MM.1S (cell line): ENCODE data around the gene TJP1.
"Not testable (repeated sequence)": the region's sequence is repeated elsewhere in the genome, so short reads cannot be mapped to it uniquely, and the experiment has no call there.

ENCODE experiments used
- DNase-seq: peaks from one replicate; pipeline ENCODE4 v3.0.0-alpha.2; 2015
- H2AFZ ChIP-seq: fragments of 300-600 bp; sonication (generic); 2 replicates; pipeline ENCODE4 v1.6.0; 2016; ENCODE audit warnings: antibody characterized with exemption, low read length
- H3F3A ChIP-seq: fragments of 300-600 bp; sonication (generic); 2 replicates; pipeline ENCODE4 v1.6.1; 2016; ENCODE audit warnings: mild to moderate bottlenecking, antibody characterized with exemption, low read length, moderate library complexity, mixed read lengths; ENCODE audit not compliant: insufficient read depth
- H3K27ac ChIP-seq: fragments of 300-600 bp; sonication (generic); 2 replicates; pipeline ENCODE4 v1.5.1; 2016; ENCODE audit warnings: mild to moderate bottlenecking, low read length
- H3K27me3 ChIP-seq: fragments of 300-600 bp; sonication (generic); replicated peaks from 2 replicates; pipeline ENCODE4 v1.6.0; 2016; ENCODE audit warnings: low read length; ENCODE audit not compliant: insufficient read depth
- H3K36me3 ChIP-seq: fragments of 300-600 bp; sonication (generic); replicated peaks from 2 replicates; pipeline ENCODE4 v1.6.1; 2016; ENCODE audit warnings: mild to moderate bottlenecking, low read length, mixed read lengths; ENCODE audit not compliant: insufficient read depth
- H3K4me1 ChIP-seq: fragments of 300-600 bp; sonication (generic); 2 replicates; pipeline ENCODE4 v1.6.1; 2016; ENCODE audit warnings: low read length, mixed read lengths
- H3K4me2 ChIP-seq: fragments of 300-600 bp; sonication (generic); 2 replicates; pipeline ENCODE4 v1.6.0; 2016; ENCODE audit warnings: low read depth, low read length
- H3K4me3 ChIP-seq: fragments of 300-600 bp; sonication (generic); 2 replicates; pipeline ENCODE4 v1.5.1; 2016; ENCODE audit warnings: low read length, mixed read lengths
- H3K79me2 ChIP-seq: fragments of 300-600 bp; sonication (generic); 2 replicates; pipeline ENCODE4 v1.6.1; 2016; ENCODE audit warnings: mixed run types, low read length, mixed read lengths
- H3K9ac ChIP-seq: fragments of 300-600 bp; sonication (generic); 2 replicates; pipeline ENCODE4 v1.6.1; 2016; ENCODE audit warnings: low read length, mixed read lengths
- H3K9me2 ChIP-seq: fragments of 300-600 bp; sonication (generic); replicated peaks from 2 replicates; pipeline ENCODE4 v1.6.1; 2016; ENCODE audit warnings: mild to moderate bottlenecking, low read length, mixed read lengths; ENCODE audit not compliant: insufficient read depth
- H3K9me3 ChIP-seq: fragments of 300-600 bp; sonication (generic); replicated peaks from 2 replicates; pipeline ENCODE4 v1.6.1; 2016; ENCODE audit warnings: mild to moderate bottlenecking, low read length, mixed read lengths; ENCODE audit not compliant: insufficient read depth
- H4K20me1 ChIP-seq: fragments of 300-600 bp; sonication (generic); 2 replicates; pipeline ENCODE4 v1.6.1; 2016; ENCODE audit warnings: mild to moderate bottlenecking, low read length, moderate library complexity, mixed read lengths; ENCODE audit not compliant: insufficient read depth
- CTCF ChIP-seq: fragments of 300-600 bp; sonication (generic); IDR thresholded peaks from 2 replicates; pipeline ENCODE4 v1.5.1; 2016; ENCODE audit warnings: antibody characterized with exemption, low read length, mixed read lengths
- EZH2 ChIP-seq: fragments of 300-600 bp; sonication (generic); optimal IDR thresholded peaks from 2 replicates; pipeline ENCODE3; 2017; ENCODE audit warnings: low read depth, mild to moderate bottlenecking, antibody characterized with exemption, low read length, mixed read lengths
- EZH2phosphoT487 ChIP-seq: fragments of 300-600 bp; sonication (generic); IDR thresholded peaks from 2 replicates; pipeline ENCODE4 v1.6.1; 2018; ENCODE audit warnings: antibody characterized with exemption, low read length

TJP1 gene

GRCh38 chr15:29756358-29757267 is 65.7 kb downstream of the TJP1 start:
- H3K4me3 ChIP-seq, result no peak overlapping the region
- TF ChIP-seq CTCF (no peak), EZH2phosphoT487 (no peak), EZH2 (no peak)
- no peaks in the 10 kb centered on the region for H3K9me3 ChIP-seq
- no peak overlapping the region for H3K27ac ChIP-seq
- no peak overlapping the region for H3K4me2 ChIP-seq
- H3K9ac ChIP-seq, result no peak overlapping the region
- no peaks in the 10 kb centered on the region for H3K4me1 ChIP-seq
- no peaks in the 10 kb centered on the region for H3K9me2 ChIP-seq
- no peaks in the 10 kb centered on the region for H3K79me2 ChIP-seq
- DNase-seq, result no peak
- H4K20me1 ChIP-seq, result no peaks in the 10 kb centered on the region
- no peaks in the 10 kb centered on the region for H3K36me3 ChIP-seq
- H3F3A ChIP-seq, result no peaks in the 10 kb centered on the region
- H2AFZ ChIP-seq, result no peak overlapping the region
- no peaks in the 10 kb centered on the region for H3K27me3 ChIP-seq

- H3K9me2 ChIP-seq, H4K20me1 ChIP-seq, H3K4me3 ChIP-seq, H3K27me3 ChIP-seq, H3K36me3 ChIP-seq, H3K9ac ChIP-seq, H3K27ac ChIP-seq, H3K4me2 ChIP-seq, H3K9me3 ChIP-seq, H3K79me2 ChIP-seq, H3K4me1 ChIP-seq, H2AFZ ChIP-seq, DNase-seq, H3F3A ChIP-seq: not testable (repeated sequence)
Observed at GRCh38 chr15:29754009-29754408, 68.3 kb downstream of the TJP1 start.

GRCh38 chr15:29753506-29753905 is 68.8 kb downstream of the TJP1 start:
- Histone ChIP-seq H3K9me3 (no peaks in the 10 kb centered on the region), H3K36me3 (no peaks in the 10 kb centered on the region), H3K9ac (no peak overlapping the region), H3F3A (no peaks in the 10 kb centered on the region), H3K4me1 (no peaks in the 10 kb centered on the region), H3K79me2 (no peaks in the 10 kb centered on the region), H3K27ac (no peak overlapping the region), H3K27me3 (no peaks in the 10 kb centered on the region), H3K4me3 (no peak overlapping the region), H3K4me2 (no peak overlapping the region), H4K20me1 (no peaks in the 10 kb centered on the region), H3K9me2 (no peaks in the 10 kb centered on the region), H2AFZ (no peak overlapping the region)
- TF ChIP-seq EZH2, result no peak
- TF ChIP-seq CTCF, result no peak
- TF ChIP-seq EZH2phosphoT487, result no peak
- no peak for DNase-seq

- no peaks in the 10 kb centered on the region for H3F3A ChIP-seq
- no peak overlapping the region for H3K9ac ChIP-seq
- no peak for TF ChIP-seq EZH2
- TF ChIP-seq CTCF, result no peak
- TF ChIP-seq EZH2phosphoT487, result no peak
- no peak overlapping the region for H2AFZ ChIP-seq
- H4K20me1 ChIP-seq, result no peaks in the 10 kb centered on the region
- no peak overlapping the region for H3K27ac ChIP-seq
- no peaks in the 10 kb centered on the region for H3K27me3 ChIP-seq
- no peaks in the 10 kb centered on the region for H3K9me3 ChIP-seq
- H3K4me1 ChIP-seq, result no peaks in the 10 kb centered on the region
- H3K4me2 ChIP-seq, result no peak overlapping the region
- no peak for DNase-seq
- H3K36me3 ChIP-seq, result no peaks in the 10 kb centered on the region
- no peaks in the 10 kb centered on the region for H3K79me2 ChIP-seq
- no peak overlapping the region for H3K4me3 ChIP-seq
- H3K9me2 ChIP-seq, result no peaks in the 10 kb centered on the region
Observed at GRCh38 chr15:29750754-29751153, 71.5 kb downstream of the TJP1 start.
